Breast epithelium (tissue), 3 donors: ENCODE data around the gene RAB8A.

Experiments used
- CTCF ChIP-seq, 3 donors: fragments of 450-650 bp; IDR thresholded peaks; one replicate each; pipeline ENCODE4 v1.5.1; 2016 to 2017; ENCODE audit warnings: antibody characterized with exemption in 3 of 3, mild to moderate bottlenecking in 3 of 3, moderate library complexity in 3 of 3
- POLR2A ChIP-seq: fragments of 450-650 bp; IDR thresholded peaks from one replicate; pipeline ENCODE4 v1.6.1; 2016; ENCODE audit warnings: antibody characterized with exemption, mild to moderate bottlenecking, moderate library complexity
- POLR2AphosphoS5 ChIP-seq, 3 donors: sonication (generic); formaldehyde crosslinking; IDR thresholded peaks; one replicate each; pipeline ENCODE4 v1.6.1; 2017; ENCODE audit warnings: antibody characterized with exemption in 3 of 3

- TF ChIP-seq POLR2AphosphoS5 (IDR thresholded peaks at IDR 0.05): no peak
- TF ChIP-seq POLR2A: no peak
- no peak for TF ChIP-seq CTCF (IDR thresholded peaks at IDR 0.05)
Observed at GRCh38 chr19:16135430-16136127, 23.9 kb downstream of the RAB8A start.
